Muscle layer of colon (tissue), 2 donors: ENCODE results near the gene CHSY1.
"Not testable (repeated sequence)": the region's sequence is repeated elsewhere in the genome, so short reads cannot be mapped to it uniquely, and the experiment has no call there.

ENCODE experiments used
- H3K27ac ChIP-seq: one replicate; pipeline ENCODE4 v1.7.0; 2013; ENCODE audit warnings: low read depth, mild to moderate bottlenecking, low read length, moderate library complexity
- H3K27me3 ChIP-seq, 2 donors: one replicate each; pipeline ENCODE4 v1.7.0; 2013; ENCODE audit warnings: low read length in 2 of 2, mild to moderate bottlenecking in 2 of 2; ENCODE audit not compliant: insufficient read depth in 2 of 2, control insufficient read depth in 1 of 2
- H3K36me3 ChIP-seq: one replicate; pipeline ENCODE4 v1.7.0; 2013; ENCODE audit warnings: mild to moderate bottlenecking, low read length; ENCODE audit not compliant: insufficient read depth
- H3K4me1 ChIP-seq: one replicate; pipeline ENCODE4 v1.7.0; 2013; ENCODE audit warnings: mild to moderate bottlenecking, low read length; ENCODE audit not compliant: insufficient read depth
- H3K4me3 ChIP-seq, 2 donors: one replicate each; pipeline ENCODE4 v1.7.0; 2013; ENCODE audit warnings: low read length in 2 of 2, low read depth in 1 of 2, mild to moderate bottlenecking in 1 of 2, moderate library complexity in 1 of 2
- H3K9ac ChIP-seq: one replicate; pipeline ENCODE4 v1.7.0; 2013; ENCODE audit warnings: low read length
- H3K9me3 ChIP-seq: one replicate; pipeline ENCODE4 v1.7.0; 2013; ENCODE audit warnings: mild to moderate bottlenecking, low read length
- donor health status: abdominal sarcoma.
- donor health status: Adenocarcinoma of cecum.

The CHSY1 gene

DNA sequence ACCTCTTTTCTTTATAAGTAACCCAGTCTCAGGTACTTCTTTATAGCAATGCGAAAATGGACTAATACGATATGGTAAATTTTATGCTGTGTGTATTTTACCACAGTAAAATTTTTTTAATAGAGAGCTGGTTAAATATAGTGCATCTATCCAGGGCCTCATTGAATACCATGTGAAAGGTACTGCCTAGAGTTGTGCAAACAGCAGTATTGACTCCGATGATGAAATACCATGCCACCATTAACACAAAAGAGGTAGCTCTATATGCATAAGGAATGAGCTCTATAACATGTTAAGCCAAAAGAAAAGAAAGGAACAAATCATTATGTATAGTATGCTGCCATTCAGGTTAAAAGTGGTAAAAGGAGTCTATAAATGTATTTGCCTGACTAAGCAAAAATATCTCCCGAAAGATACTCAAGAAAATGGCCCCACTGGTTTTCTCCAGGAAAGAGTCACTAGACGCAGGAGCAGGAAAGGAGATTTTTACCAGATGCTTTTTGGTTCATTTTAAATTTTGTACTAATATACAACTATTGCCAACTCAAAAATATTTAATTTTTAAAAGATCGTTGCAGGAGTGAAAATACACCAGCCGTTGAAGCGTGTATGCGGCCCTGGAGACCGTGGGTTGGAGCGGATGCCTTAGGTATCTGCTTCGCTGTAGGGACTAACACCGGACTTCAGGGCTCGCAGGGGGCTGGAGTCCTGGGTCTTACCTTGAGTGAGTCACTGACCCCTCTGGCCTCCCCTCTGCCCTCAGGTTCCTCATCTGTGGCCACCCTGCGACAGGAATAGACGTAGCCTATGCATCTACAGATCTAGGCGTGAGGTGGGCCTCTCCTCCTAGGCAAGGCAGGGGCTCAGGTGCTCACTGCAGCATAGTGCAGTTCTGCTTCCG lies 120.1 kb downstream of the CHSY1 start:
- H3K4me3 ChIP-seq, result no peak overlapping the region
- no peak overlapping the region for H3K9ac ChIP-seq
- no peak overlapping the region for H3K27ac ChIP-seq
- H3K9me3 ChIP-seq, result no peaks in the 10 kb centered on the region
- no peaks in the 10 kb centered on the region for H3K27me3 ChIP-seq
- H3K4me1 ChIP-seq, result peaks cover 17% of the 10 kb centered on the region
- no peaks in the 10 kb centered on the region for H3K36me3 ChIP-seq

DNA sequence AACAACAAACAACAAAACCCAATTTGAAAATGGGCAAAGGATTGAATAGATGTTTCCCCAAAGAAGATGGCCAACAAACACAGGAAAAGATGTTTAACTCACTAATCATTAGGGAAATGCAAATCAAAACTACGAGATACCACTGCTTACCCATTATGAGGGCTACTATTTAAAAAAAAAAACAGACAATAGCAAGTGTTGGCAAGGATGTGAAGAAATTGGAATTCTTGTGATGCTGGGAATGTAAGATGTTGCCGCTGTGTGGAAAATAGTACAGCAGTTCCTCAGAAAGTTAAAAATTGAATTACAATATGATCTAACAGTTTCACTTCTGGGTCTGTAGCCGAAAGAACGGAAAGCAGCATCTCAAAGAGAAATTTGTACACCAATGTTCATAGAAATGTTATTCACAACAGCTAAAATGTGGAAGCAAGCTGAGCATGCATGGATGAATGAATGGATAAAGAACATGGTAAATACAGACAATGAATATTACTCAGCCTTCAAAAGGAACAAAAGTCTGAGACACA lies 121.9 kb downstream of the CHSY1 start:
- no peaks in the 10 kb centered on the region for H3K27me3 ChIP-seq
- H3K9me3 ChIP-seq, result no peaks in the 10 kb centered on the region
- no peak overlapping the region for H3K4me3 ChIP-seq
- peaks cover 19% of the 10 kb centered on the region for H3K4me1 ChIP-seq
- H3K9ac ChIP-seq, result no peak overlapping the region
- no peak overlapping the region for H3K27ac ChIP-seq
- H3K36me3 ChIP-seq, result no peaks in the 10 kb centered on the region

DNA sequence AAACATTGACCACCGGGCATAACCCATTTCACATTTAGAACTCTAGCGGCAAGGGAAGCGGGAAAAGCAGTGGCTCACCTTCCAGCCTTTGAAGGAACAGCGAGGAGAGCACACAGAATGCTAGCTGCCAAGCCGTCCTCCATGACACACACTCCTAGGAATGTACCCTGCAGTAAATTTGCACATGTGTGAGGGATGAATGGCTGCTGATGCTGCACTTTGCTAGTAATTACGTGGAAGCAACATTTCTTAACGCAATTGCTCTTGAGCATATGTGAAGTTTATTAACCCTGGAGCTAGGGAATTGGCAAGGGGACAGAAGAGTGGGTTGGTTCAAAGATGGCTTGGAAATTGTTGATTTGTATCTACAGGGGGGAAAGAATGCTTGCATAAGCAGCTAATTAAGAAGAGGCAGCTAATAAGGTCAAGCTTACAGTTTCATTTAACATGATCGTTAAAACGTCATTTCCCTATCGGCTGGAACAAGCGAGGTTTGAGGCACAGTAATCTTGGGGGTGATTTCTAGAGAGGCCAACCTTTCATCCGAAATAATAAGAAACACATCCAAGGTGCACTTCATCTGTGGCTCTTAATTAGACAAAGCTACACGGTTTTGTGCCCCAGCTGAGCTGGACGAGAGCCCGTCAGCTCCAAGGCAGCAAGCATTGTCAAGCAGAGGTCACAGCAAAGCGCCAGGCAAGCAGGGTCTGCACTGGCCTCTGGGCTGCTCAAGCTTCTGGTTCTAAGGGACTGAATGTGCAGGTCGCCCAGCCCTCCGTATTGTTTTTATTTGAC lies 123.4 kb downstream of the CHSY1 start:
- Histone ChIP-seq H3K27ac (no peak overlapping the region), H3K9me3 (no peaks in the 10 kb centered on the region), H3K4me3 (no peak overlapping the region), H3K27me3 (no peaks in the 10 kb centered on the region), H3K4me1 (peaks cover 19% of the 10 kb centered on the region), H3K9ac (no peak overlapping the region), H3K36me3 (no peaks in the 10 kb centered on the region)

DNA sequence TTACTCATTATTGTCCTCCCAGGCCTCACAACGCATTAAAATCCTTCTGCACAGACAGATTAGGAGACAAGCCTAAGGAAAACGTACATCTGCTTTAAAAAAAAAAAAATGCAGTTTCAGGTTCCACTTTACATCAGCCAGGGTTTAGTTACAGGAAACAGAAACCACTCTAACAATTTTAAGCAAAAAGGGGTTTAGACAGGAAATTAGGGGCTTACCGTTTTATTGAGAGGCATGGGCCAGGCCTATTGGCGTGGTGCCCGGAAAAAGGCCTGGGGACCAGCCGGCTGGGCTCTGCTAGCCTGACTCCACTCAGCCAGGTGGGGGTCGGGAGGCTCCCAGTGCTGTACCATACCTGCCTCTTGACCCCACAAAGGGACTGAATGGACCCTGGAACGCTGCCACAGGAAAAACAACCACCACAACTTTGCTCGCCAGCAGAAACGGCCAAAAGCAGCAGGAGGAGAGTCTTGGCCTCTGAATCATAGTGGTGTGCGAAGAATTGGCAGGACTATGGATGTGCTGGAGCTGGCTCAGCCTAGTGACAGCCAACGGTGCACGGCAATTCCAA lies 124.3 kb downstream of the CHSY1 start:
- H3K4me3 ChIP-seq, result no peak overlapping the region
- H3K36me3 ChIP-seq, result no peaks in the 10 kb centered on the region
- peaks cover 20% of the 10 kb centered on the region for H3K4me1 ChIP-seq
- no peaks in the 10 kb centered on the region for H3K27me3 ChIP-seq
- H3K9me3 ChIP-seq, result no peaks in the 10 kb centered on the region
- peak overlapping the region; percentile 13 for H3K27ac ChIP-seq
- H3K9ac ChIP-seq, result no peak overlapping the region

DNA sequence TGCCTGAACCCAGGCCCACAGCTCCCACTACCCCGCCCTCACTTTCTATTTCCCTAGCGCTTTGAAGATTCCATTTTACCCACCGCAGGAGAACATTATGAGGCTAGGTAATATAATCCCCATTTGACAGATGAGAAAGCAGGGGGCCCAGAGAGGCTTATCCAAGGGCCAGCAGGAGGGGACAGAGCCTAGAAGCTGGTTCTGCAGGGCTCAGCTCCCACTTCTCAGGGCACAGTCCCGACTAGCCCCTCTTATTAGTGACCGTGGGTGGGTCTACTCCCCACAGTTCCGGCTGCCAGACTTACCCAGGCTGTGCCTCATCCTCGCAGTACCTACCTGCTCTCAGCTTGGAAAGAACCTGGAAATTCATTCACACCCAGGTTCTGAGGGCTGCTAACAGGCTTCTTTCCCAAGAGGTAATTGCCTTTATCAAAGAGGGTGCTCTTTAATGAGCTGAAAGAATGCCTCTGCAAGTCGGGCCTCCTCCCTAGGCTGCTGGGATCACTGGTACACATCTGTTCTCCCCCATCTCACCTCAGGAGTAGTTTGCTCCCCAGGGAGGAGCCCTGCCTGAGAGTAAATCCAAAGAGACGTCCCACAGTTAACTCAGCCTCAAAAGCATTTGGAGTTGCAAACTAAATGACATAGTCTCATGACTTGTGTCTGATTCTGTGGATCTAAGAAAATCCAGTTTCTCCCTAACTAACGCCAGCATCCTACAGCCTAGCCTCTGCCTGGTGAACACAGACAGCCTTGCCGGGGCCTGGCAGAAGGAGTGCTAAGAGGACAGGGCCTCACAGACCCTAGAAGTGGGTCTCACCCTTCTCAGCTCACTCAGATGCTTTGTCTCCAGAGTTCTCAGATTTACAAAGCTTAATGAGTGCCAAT lies 125.0 kb downstream of the CHSY1 start:
- Histone ChIP-seq H3K9me3 (no peaks in the 10 kb centered on the region), H3K4me3 (no peak overlapping the region), H3K27me3 (no peaks in the 10 kb centered on the region), H3K9ac (no peak overlapping the region), H3K36me3 (no peaks in the 10 kb centered on the region), H3K4me1 (peaks cover 28% of the 10 kb centered on the region), H3K27ac (peak overlapping the region; percentile 13)

DNA sequence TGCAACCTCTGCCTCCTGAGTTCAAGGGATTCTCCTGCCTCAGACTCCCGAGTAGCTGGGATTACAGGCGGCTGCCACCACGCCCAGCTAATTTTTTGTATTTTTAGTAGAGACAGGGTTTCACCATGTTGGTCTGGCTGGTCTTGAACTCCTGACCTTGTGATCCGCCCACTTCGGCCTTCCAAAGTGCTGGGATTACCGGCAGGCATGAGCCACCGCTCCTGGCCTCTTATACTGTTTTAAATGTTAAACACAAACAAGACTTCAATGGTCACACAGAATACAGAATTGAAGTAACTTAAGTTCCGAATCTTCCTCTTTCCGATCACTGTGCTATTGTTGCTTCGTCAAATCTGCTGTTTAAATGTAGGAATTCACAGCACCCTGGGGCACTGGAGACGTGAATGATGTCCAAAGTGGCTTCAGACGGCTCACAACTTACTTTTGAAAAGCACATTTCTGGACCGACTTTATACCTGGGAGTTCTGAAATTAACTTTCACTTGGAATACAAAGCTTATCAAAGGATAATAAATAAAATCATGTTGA lies 125.9 kb downstream of the CHSY1 start:
- peaks cover 30% of the 10 kb centered on the region for H3K4me1 ChIP-seq
- not testable (repeated sequence) for H3K9me3 ChIP-seq, H3K27ac ChIP-seq, H3K4me3 ChIP-seq, H3K36me3 ChIP-seq, H3K27me3 ChIP-seq, H3K9ac ChIP-seq
